ENCODE data around the gene ATF6. TPM values are rescaled to one million over a fixed set of nuclear protein-coding genes. Genes with fewer than 3 reads are reported as not detected.
"Not testable (repeated sequence)": the region's sequence is repeated elsewhere in the genome, so short reads cannot be mapped to it uniquely, and the experiment has no call there.

Gene ATF6
- total RNA-seq, 2 experiments from 2014 or later, result 16.2 to 17.1 TPM

- no peak for TF ChIP-seq CTCF (IDR thresholded peaks at IDR 0.05)
- H3K9me3 Mint-ChIP-seq, result no peaks in the 10 kb centered on the region
- intact Hi-C loops (cut with DNase I, micrococcal nuclease), result loop anchor here in 1 of 2 experiments (10.0 kb wide), 2 partner anchors 736 to 796 kb away; partner anchors contain the start of gene UAP1
- ChIA-PET POLR2A (no interaction called here), CTCF (interaction anchor here (1.6 kb wide), 1 partner anchor 19 kb away, joined by 5 read pairs; the partner anchor contains the start of gene DUSP12)
- H3K4me1 ChIP-seq (ENCODE audit: insufficient read depth, low read length), result peaks cover 47% of the 10 kb centered on the region
- ATAC-seq (ENCODE audit: poor library complexity) (no peak), DNase-seq (no peak)
- H3K4me3 Mint-ChIP-seq, result peak overlapping the region; percentile 99
- no peak overlapping the region for H3K27ac ChIP-seq (ENCODE audit: low read depth in 1 of 2, low read length in 2 of 2)
- no peak overlapping the region for H3K4me3 ChIP-seq (ENCODE audit: low read length)
- peaks cover 21% of the 10 kb centered on the region for H3K36me3 Mint-ChIP-seq (ENCODE audit: low read depth)
- no peaks in the 10 kb centered on the region for H3K27me3 ChIP-seq (ENCODE audit: control insufficient read depth in 1 of 2, insufficient read depth in 2 of 2, low read length in 2 of 2)
- no peak overlapping the region for H3K27ac Mint-ChIP-seq
- H3K36me3 ChIP-seq (ENCODE audit: insufficient read depth, low read length), result no peaks in the 10 kb centered on the region
- no peaks in the 10 kb centered on the region for H3K27me3 Mint-ChIP-seq
- peaks cover 37% of the 10 kb centered on the region for H3K4me1 Mint-ChIP-seq (ENCODE audit: low read depth)
- no peaks in the 10 kb centered on the region for H3K9me3 ChIP-seq (ENCODE audit: control insufficient read depth in 1 of 2, insufficient read depth in 1 of 2, low read length in 2 of 2)
Observed at GRCh38 chr1:161768461-161768860, 2.3 kb downstream of the ATF6 start.

GRCh38 chr1:161768986-161769672 is 3.0 kb downstream of the ATF6 start:
- CTCF ChIA-PET, result interaction anchor here (1.6 kb wide), 1 partner anchor 20 kb away, joined by 5 read pairs; the partner anchor contains the start of gene DUSP12
- no peak overlapping the region for H3K27ac ChIP-seq (ENCODE audit: low read depth in 1 of 2, low read length in 2 of 2)

GRCh38 chr1:161769673-161770045 is 3.5 kb downstream of the ATF6 start:
- peaks cover 33% of the 10 kb centered on the region for H3K4me1 Mint-ChIP-seq (ENCODE audit: low read depth)
- ATAC-seq (ENCODE audit: poor library complexity); H3K36me3 ChIP-seq (ENCODE audit: insufficient read depth, low read length); POLR2A ChIA-PET; H3K9me3 ChIP-seq (ENCODE audit: control insufficient read depth in 1 of 2, insufficient read depth in 1 of 2, low read length in 2 of 2); DNase-seq; H3K4me3 ChIP-seq (ENCODE audit: low read length); H3K27ac Mint-ChIP-seq; H3K27ac ChIP-seq (ENCODE audit: low read depth in 1 of 2, low read length in 2 of 2); H3K9me3 Mint-ChIP-seq; H3K27me3 ChIP-seq (ENCODE audit: control insufficient read depth in 1 of 2, insufficient read depth in 2 of 2, low read length in 2 of 2); H3K27me3 Mint-ChIP-seq: not testable (repeated sequence)
- H3K4me1 ChIP-seq (ENCODE audit: insufficient read depth, low read length), result peaks cover 47% of the 10 kb centered on the region
- H3K4me3 Mint-ChIP-seq, result peak overlapping the region; percentile 77
- peaks cover 17% of the 10 kb centered on the region for H3K36me3 Mint-ChIP-seq (ENCODE audit: low read depth)
- CTCF ChIA-PET, result interaction anchor here (1.6 kb wide), 1 partner anchor 20 kb away, joined by 5 read pairs; the partner anchor contains the start of gene DUSP12
- intact Hi-C loops (cut with DNase I, micrococcal nuclease), result loop anchor here (10.0 kb wide), 3 partner anchors 155 to 795 kb away; partner anchors contain the start of gene UAP1 (in 1 of the 2)

More at GRCh38 chr1:161768986-161769672, 3.0 kb downstream of the ATF6 start:
- Histone ChIP-seq H3K36me3 (ENCODE audit: insufficient read depth, low read length) (no peaks in the 10 kb centered on the region), H3K4me1 (ENCODE audit: insufficient read depth, low read length) (peaks cover 47% of the 10 kb centered on the region), H3K9me3 (ENCODE audit: control insufficient read depth in 1 of 2, insufficient read depth in 1 of 2, low read length in 2 of 2) (no peaks in the 10 kb centered on the region), H3K4me3 (ENCODE audit: low read length) (no peak overlapping the region), H3K27me3 (ENCODE audit: control insufficient read depth in 1 of 2, insufficient read depth in 2 of 2, low read length in 2 of 2) (no peaks in the 10 kb centered on the region)
- Mint-ChIP-seq H3K27me3 (no peaks in the 10 kb centered on the region), H3K4me1 (ENCODE audit: low read depth) (peaks cover 33% of the 10 kb centered on the region), H3K27ac (no peak overlapping the region), H3K4me3 (peak overlapping the region; percentile 77), H3K36me3 (ENCODE audit: low read depth) (peaks cover 17% of the 10 kb centered on the region), H3K9me3 (no peaks in the 10 kb centered on the region)
- POLR2A ChIA-PET, result no interaction called here
- intact Hi-C loops (cut with DNase I, micrococcal nuclease), result loop anchor here in 1 of 2 experiments (10.0 kb wide), 2 partner anchors 736 to 796 kb away; partner anchors contain the start of gene UAP1
- DNase-seq, result no peak
- no peak for ATAC-seq (ENCODE audit: poor library complexity)
- no peak for TF ChIP-seq CTCF (IDR thresholded peaks at IDR 0.05)
